GM18508 (cell line): Measurements from ENCODE around the gene TRIB2.

Experiments
- ATAC-seq: cut with Tn5 transposase; IDR thresholded peaks from one replicate; pipeline ENCODE4 v1.9.1; 2021; ENCODE audit warnings: moderate number of reproducible peaks; ENCODE audit not compliant: insufficient read depth, unreplicated experiment

Gene TRIB2

GRCh38 chr2:12694990-12695774 is 21.6 kb upstream of the TRIB2 start:
- ATAC-seq = no peak

GRCh38 chr2:12697617-12698016 is 19.1 kb upstream of the TRIB2 start:
- no peak for ATAC-seq

GRCh38 chr2:12700989-12701388 is 15.7 kb upstream of the TRIB2 start:
- ATAC-seq = no peak

GRCh38 chr2:12701786-12702167 is 15.0 kb upstream of the TRIB2 start:
- no peak for ATAC-seq

- no peak for ATAC-seq
These were observed 14.3 kb upstream of the TRIB2 start for GRCh38 chr2:12702168-12703121.

- ATAC-seq = no peak
These were observed 12.4 kb upstream of the TRIB2 start for GRCh38 chr2:12704378-12704777.

- no peak for ATAC-seq
These were observed 11.5 kb upstream of the TRIB2 start for GRCh38 chr2:12705230-12705629.

GRCh38 chr2:12705742-12706141 is 11.0 kb upstream of the TRIB2 start:
- ATAC-seq = no peak

- ATAC-seq = no peak
These were observed 8.1 kb upstream of the TRIB2 start for GRCh38 chr2:12708508-12709206.

- no peak for ATAC-seq
These were observed 7.6 kb upstream of the TRIB2 start for GRCh38 chr2:12709207-12709522.

GRCh38 chr2:12710301-12710700 is 6.4 kb upstream of the TRIB2 start:
- no peak for ATAC-seq

GRCh38 chr2:12711339-12711738 is 5.4 kb upstream of the TRIB2 start:
- ATAC-seq = no peak

GRCh38 chr2:12712881-12713280 is 3.9 kb upstream of the TRIB2 start:
- ATAC-seq = no peak

GRCh38 chr2:12714391-12715221 is 2.1 kb upstream of the TRIB2 start:
- no peak for ATAC-seq

GRCh38 chr2:12715258-12716031 is 1.3 kb upstream of the TRIB2 start:
- ATAC-seq = no peak

- ATAC-seq = no peak
These were observed 779 bp upstream of the TRIB2 start for GRCh38 chr2:12716032-12716281.

GRCh38 chr2:12717191-12718014 is 667 bp downstream of the TRIB2 start:
- ATAC-seq = no peak

- ATAC-seq = no peak
These were observed 1.4 kb downstream of the TRIB2 start for GRCh38 chr2:12718015-12718671.
